Left lung (tissue), 10 donors: Measurements from ENCODE around the gene SESN2. TPM values are rescaled to one million over a fixed set of nuclear protein-coding genes. Genes with fewer than 3 reads are reported as not detected.

Source experiments
- ATAC-seq: fragments of 200-7000 bp; cut with Tn5 transposase; one replicate; pipeline ENCODE4 v1.9.1; 2020; ENCODE audit warnings: moderate library complexity
- DNase-seq, 4 donors: peaks; one replicate each; pipeline ENCODE4 v3.0.0-alpha.2; 2013 to 2020
- H3K27ac ChIP-seq, 2 donors: fragments of 200-600 bp; sonication (generic) in 1 of 2; one replicate each; pipeline versions ENCODE4 v1.5.0 to v1.8.0; 2020 to 2021
- H3K27me3 ChIP-seq, 2 donors: fragments of 200-600 bp; sonication (generic) in 1 of 2; one replicate each; pipeline versions ENCODE4 v1.5.0 to v1.8.0; 2020 to 2021
- H3K36me3 ChIP-seq, 2 donors: fragments of 200-600 bp; sonication (generic) in 1 of 2; one replicate each; pipeline versions ENCODE4 v1.5.0 to v1.8.0; 2020 to 2021
- H3K4me1 ChIP-seq, 2 donors: fragments of 200-600 bp; one replicate each; pipeline ENCODE4 v1.8.0; 2021
- H3K4me3 ChIP-seq, 2 donors: fragments of 200-600 bp; sonication (generic) in 1 of 2; one replicate each; pipeline versions ENCODE4 v1.5.0 to v1.8.0; 2020 to 2021; ENCODE audit warnings: mild to moderate bottlenecking in 1 of 2
- H3K9me3 ChIP-seq, 2 donors: fragments of 200-600 bp; sonication (generic) in 1 of 2; one replicate each; pipeline versions ENCODE4 v1.5.0 to v1.8.0; 2020 to 2021
- CTCF ChIP-seq, 2 donors: fragments of 200-600 bp; sonication (generic) in 1 of 2; IDR thresholded peaks; one replicate each; pipeline versions ENCODE4 v1.5.0 to v1.8.0; 2021; ENCODE audit warnings: antibody characterized with exemption in 2 of 2
- intact Hi-C, 2 donors: fragments of 100-400 bp; cut with DNase I; formaldehyde crosslinking; loops; one replicate each; pipeline versions ENCODE4 v1.11.2 to v1.14.2; 2022
- polyA plus RNA-seq, 6 donors: library from polyadenylated mRNA; unstranded; fragments of 120-200 nt; gene quantifications; one replicate each; pipeline ENCODE4 v1.2.1, GENCODE V29; 2013; ENCODE audit not compliant: insufficient read length in 6 of 6
- total RNA-seq, 2 donors: library from RNA; stranded (reverse); fragmentation: NEBNext Ultra II Directional; extraction: Animal tissue kit (Norgen Biotek cat#: 25700); gene quantifications; one replicate each; pipeline ENCODE4 v1.2.1, GENCODE V29; 2021
- donor health status: DM: no; HTN: yes; CAD: no.
- donor health status: DM: no; HTN: no; CAD: no.

SESN2 gene
- total and polyA plus RNA-seq, 8 donors, result 4.6 to 17.6 (median 6.5) TPM

DNA sequence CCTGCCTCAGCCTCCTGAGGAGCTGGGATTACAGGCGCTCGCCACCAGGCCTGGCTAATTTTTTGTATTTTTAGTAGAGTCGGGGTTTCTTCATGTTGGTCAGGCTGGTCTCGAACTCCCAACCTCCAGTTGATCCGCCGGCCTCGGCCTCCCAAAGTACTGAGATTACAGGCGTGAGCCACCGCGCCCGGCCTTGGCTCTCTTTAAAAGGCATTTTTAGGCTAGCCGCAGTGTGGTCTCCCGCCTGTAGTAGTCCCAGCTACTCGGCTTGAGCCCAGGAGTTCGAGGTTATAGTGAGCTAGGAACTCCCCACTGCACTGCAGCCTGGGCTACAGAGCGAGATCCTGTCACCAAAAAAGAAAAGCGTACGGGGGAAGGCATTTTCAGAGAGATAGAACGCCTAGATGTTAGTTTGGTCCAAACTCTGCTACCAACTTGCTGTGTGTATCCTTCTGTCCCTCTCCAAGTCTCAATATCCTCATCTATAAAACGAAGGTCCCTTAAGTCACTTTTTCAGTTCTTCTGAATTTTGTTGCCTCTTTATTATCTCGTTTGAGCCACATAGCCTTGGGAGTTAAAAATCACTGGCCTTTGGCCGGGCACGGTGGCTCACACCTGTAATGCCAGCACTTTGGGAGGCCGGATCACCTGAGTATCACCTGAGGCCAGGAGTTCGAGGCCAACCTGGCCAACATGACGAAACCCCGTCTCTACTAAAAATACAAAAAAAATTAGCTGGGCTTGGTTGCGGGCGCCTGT is 70.3 kb downstream of the SESN2 start:
- H3K27me3 ChIP-seq, result no peaks in the 10 kb centered on the region
- ATAC-seq (peak; percentile 48), DNase-seq (peak in 2 of 4 donors; percentile 9 to 83)
- intact Hi-C loops, result loop anchor here in 1 of 2 donors (10.0 kb wide), 1 partner anchor 65 kb away; no protein-coding TSS in a partner anchor
- H3K27ac ChIP-seq, result peak overlapping the region; percentile 86 to 95
- peaks cover 0 to 36% of the 10 kb centered on the region in 2 donors for H3K36me3 ChIP-seq
- no peaks in the 10 kb centered on the region for H3K9me3 ChIP-seq
- H3K4me1 ChIP-seq, result peaks cover 9 to 37% of the 10 kb centered on the region in 2 donors
- no peak for TF ChIP-seq CTCF (IDR thresholded peaks at IDR 0.05)
- peak overlapping the region; percentile 56 to 59 for H3K4me3 ChIP-seq

Other genes with a start within 250 kb of the SESN2 start
- 10 to 100 TPM; 22.9 to 28.4 TPM for gene EYA3, start 170.9 kb upstream of the SESN2 start, total RNA-seq
- gene EYA3, start 170.9 kb upstream of the SESN2 start, polyA plus RNA-seq, result 10 to 100 TPM; 25.8 to 33.0 (median 31.2) TPM
- gene PTAFR, start 82.8 kb upstream of the SESN2 start, total RNA-seq, result 10 to 100 TPM; 19.4 to 59.7 TPM
- 1 to 10 TPM; 2.4 to 2.9 (median 2.5) TPM for gene PTAFR, start 82.8 kb upstream of the SESN2 start, polyA plus RNA-seq
- 10 to 100 TPM; 65.2 to 74.3 TPM for gene DNAJC8, start 26.5 kb upstream of the SESN2 start, total RNA-seq
- gene DNAJC8, start 26.5 kb upstream of the SESN2 start, polyA plus RNA-seq, result 100 to 1,000 TPM; 123 to 151 (median 144) TPM
- 100 to 1,000 TPM in 1 of 2 donors, 10 to 100 TPM in 1; 97.5 to 150 TPM for gene ATP5IF1, start 23.4 kb upstream of the SESN2 start, total RNA-seq
- 100 to 1,000 TPM; 127 to 159 (median 146) TPM for gene ATP5IF1, start 23.4 kb upstream of the SESN2 start, polyA plus RNA-seq
- 10 to 100 TPM; 13.2 to 16.6 TPM for gene MED18, start 69.5 kb downstream of the SESN2 start, total RNA-seq
- gene MED18, start 69.5 kb downstream of the SESN2 start, polyA plus RNA-seq, result 10 to 100 TPM; 13.8 to 19.0 (median 16.5) TPM
- 10 to 100 TPM; 39.7 to 40.6 TPM for gene PHACTR4, start 110.2 kb downstream of the SESN2 start, total RNA-seq
- gene PHACTR4, start 110.2 kb downstream of the SESN2 start, polyA plus RNA-seq, result 10 to 100 TPM; 59.3 to 73.8 (median 68.7) TPM
- gene RCC1, start 246.5 kb downstream of the SESN2 start, total RNA-seq, result 10 to 100 TPM; 35.5 to 36.3 TPM
- 10 to 100 TPM; 38.1 to 57.8 (median 40.1) TPM for gene RCC1, start 246.5 kb downstream of the SESN2 start, polyA plus RNA-seq